Measurements from ENCODE around the gene BCAS1.

DNA sequence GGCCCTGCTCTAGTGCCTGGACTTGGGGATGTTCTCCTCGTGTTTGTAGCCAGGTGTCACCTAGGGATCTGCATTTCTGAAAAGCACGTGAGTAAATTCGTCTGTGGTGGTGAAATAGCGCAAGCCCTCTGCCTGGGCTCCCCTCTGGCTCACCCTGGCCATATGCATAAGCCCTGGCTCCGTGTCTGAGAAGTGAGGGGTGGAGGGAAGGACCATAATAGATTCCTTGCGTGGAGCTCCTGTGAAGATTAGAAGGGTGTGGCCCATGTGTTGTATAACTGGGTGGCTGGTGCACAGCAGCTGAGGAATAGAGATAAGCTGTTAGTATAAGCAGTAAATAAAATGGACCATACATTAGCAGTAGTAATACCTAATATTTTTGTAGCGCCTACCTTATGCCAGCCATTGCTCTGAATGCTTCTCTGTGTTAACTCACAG lies 4.8 kb downstream of the BCAS1 start:
- TF ChIP-seq POLR2A (IDR thresholded peaks at IDR 0.05; ENCODE audit: extremely low read depth, insufficient read length) (no peak), MYC (IDR thresholded peaks at IDR 0.05; ENCODE audit: low read depth, low read length) (no peak)
- TF ChIP-seq, protein P1, sequence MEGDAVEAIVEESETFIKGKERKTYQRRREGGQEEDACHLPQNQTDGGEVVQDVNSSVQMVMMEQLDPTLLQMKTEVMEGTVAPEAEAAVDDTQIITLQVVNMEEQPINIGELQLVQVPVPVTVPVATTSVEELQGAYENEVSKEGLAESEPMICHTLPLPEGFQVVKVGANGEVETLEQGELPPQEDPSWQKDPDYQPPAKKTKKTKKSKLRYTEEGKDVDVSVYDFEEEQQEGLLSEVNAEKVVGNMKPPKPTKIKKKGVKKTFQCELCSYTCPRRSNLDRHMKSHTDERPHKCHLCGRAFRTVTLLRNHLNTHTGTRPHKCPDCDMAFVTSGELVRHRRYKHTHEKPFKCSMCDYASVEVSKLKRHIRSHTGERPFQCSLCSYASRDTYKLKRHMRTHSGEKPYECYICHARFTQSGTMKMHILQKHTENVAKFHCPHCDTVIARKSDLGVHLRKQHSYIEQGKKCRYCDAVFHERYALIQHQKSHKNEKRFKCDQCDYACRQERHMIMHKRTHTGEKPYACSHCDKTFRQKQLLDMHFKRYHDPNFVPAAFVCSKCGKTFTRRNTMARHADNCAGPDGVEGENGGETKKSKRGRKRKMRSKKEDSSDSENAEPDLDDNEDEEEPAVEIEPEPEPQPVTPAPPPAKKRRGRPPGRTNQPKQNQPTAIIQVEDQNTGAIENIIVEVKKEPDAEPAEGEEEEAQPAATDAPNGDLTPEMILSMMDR (IDR thresholded peaks at IDR 0.05; ENCODE audit: low read depth, low read length), result no peak
- TF ChIP-seq, protein P2, sequence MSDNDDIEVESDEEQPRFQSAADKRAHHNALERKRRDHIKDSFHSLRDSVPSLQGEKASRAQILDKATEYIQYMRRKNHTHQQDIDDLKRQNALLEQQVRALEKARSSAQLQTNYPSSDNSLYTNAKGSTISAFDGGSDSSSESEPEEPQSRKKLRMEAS (IDR thresholded peaks at IDR 0.05; ENCODE audit: low read depth, low read length), result no peak

All from NB4 (cell line).